ENCODE results near the gene SFT2D1.
"Not testable (repeated sequence)": the region's sequence is repeated elsewhere in the genome, so short reads cannot be mapped to it uniquely, and the experiment has no call there.

The SFT2D1 gene

DNA sequence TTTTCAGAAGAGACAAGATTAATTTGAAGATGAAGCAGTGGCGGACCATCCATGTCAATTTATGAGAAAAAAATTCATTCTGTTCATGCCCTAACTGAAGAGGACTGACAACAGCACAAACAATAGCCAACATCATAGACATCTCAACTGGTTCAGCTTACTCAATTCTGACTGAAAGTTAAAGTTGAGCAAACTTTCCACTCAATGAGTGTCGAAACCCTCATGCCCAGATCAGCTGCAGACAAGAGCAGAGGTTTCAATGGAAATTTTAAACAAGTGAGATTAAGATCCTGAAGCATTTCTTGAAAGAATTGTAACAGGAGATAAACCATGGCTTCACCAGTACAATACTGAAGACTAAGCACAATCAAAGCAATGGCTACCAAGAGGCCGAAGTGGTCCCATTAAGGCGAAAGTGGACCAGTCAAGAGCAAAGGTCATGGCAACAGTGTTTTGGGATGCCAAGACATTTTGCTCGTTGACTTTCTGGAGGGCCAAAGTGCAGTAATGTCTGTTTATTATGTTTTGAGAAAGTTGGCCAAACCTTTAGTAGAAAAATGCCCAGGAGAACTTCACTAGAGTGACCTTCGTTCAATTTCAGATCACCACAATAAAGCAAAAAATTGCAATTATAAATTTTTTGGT, 6.1 kb upstream of the SFT2D1 start:
- Histone ChIP-seq H3K4me1 (ENCODE audit: low read depth, poor library complexity, severe bottlenecking) (peaks cover 3% of the 10 kb centered on the region), H4K20me1 (ENCODE audit: insufficient read depth) (no peaks in the 10 kb centered on the region), H3K36me3 (ENCODE audit: insufficient read depth) (no peaks in the 10 kb centered on the region), H3K4me3 (IDR thresholded peaks at IDR 0.05; ENCODE audit: insufficient read depth, low read depth, low read length) (no peak overlapping the region), H2AFZ (ENCODE audit: low read depth) (no peak overlapping the region), H3K27me3 (ENCODE audit: insufficient read depth, low read depth) (no peaks in the 10 kb centered on the region), H3K9ac (no peak overlapping the region), H3K27ac (no peak overlapping the region), H3K4me2 (no peak overlapping the region), H3K79me2 (ENCODE audit: insufficient read depth, low read depth) (no peaks in the 10 kb centered on the region)
- TF ChIP-seq, protein P1, sequence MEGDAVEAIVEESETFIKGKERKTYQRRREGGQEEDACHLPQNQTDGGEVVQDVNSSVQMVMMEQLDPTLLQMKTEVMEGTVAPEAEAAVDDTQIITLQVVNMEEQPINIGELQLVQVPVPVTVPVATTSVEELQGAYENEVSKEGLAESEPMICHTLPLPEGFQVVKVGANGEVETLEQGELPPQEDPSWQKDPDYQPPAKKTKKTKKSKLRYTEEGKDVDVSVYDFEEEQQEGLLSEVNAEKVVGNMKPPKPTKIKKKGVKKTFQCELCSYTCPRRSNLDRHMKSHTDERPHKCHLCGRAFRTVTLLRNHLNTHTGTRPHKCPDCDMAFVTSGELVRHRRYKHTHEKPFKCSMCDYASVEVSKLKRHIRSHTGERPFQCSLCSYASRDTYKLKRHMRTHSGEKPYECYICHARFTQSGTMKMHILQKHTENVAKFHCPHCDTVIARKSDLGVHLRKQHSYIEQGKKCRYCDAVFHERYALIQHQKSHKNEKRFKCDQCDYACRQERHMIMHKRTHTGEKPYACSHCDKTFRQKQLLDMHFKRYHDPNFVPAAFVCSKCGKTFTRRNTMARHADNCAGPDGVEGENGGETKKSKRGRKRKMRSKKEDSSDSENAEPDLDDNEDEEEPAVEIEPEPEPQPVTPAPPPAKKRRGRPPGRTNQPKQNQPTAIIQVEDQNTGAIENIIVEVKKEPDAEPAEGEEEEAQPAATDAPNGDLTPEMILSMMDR (conservative IDR thresholded peaks at IDR 0.05; ENCODE audit: low read depth, low read length), result no peak

DNA sequence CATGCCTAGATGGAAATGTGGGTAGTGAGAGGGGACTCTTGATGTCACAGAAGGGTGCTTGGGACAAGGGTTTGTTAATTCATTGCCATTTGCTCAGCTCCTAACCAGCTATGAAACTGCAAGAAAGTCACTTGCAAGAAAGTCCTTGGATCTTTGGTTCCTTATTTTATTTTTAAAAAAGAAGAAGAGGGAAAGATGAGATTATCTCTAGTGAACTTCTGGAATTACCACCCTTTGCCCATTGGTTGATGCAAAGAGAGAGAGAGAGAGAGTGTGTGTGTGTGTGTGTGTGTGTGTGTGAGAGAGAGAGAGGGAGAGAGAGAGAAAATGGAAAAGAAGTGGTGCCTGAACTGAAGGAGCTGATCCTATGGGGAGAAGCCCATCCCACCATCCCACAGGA, 4.6 kb upstream of the SFT2D1 start:
- no peak overlapping the region for H3K27ac ChIP-seq
- no peak overlapping the region for H2AFZ ChIP-seq (ENCODE audit: low read depth)
- H3K27me3 ChIP-seq (ENCODE audit: insufficient read depth, low read depth), result no peaks in the 10 kb centered on the region
- no peak overlapping the region for H3K4me3 ChIP-seq (IDR thresholded peaks at IDR 0.05; ENCODE audit: insufficient read depth, low read depth, low read length)
- H3K4me2 ChIP-seq, result no peak overlapping the region
- TF ChIP-seq, protein P1 (conservative IDR thresholded peaks at IDR 0.05; ENCODE audit: low read depth, low read length), result no peak
- H4K20me1 ChIP-seq (ENCODE audit: insufficient read depth), result no peaks in the 10 kb centered on the region
- H3K9ac ChIP-seq, result no peak overlapping the region
- H3K79me2 ChIP-seq (ENCODE audit: insufficient read depth, low read depth), result peaks cover 5% of the 10 kb centered on the region; the same call in 1 of the 2 replicates
- peaks cover 8% of the 10 kb centered on the region for H3K4me1 ChIP-seq (ENCODE audit: low read depth, poor library complexity, severe bottlenecking)
- H3K36me3 ChIP-seq (ENCODE audit: insufficient read depth), result no peaks in the 10 kb centered on the region

DNA sequence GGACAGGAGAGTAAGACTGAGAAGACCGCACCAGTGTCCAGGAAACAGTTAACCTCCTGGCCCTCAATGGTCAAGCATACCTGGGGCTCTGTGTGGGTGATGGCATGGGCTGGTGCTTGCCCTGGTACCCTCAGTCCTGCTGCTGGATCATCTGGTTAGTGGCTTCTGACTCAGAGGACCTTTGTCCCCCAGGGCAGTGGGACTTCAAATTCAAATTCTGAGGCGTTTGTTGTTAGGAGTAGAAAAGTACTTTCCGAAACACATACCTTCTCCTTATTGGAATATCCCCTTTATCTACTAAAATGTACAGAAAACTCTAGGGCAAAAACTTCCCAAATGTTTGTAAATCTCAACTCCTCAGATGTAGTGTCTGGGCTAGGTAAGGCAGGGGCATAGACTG, 4.1 kb upstream of the SFT2D1 start:
- Histone ChIP-seq H3K9ac (no peak overlapping the region), H3K4me3 (IDR thresholded peaks at IDR 0.05; ENCODE audit: insufficient read depth, low read depth, low read length) (no peak overlapping the region), H3K27me3 (ENCODE audit: insufficient read depth, low read depth) (no peaks in the 10 kb centered on the region), H3K4me2 (no peak overlapping the region), H3K79me2 (ENCODE audit: insufficient read depth, low read depth) (peaks cover 10% of the 10 kb centered on the region), H2AFZ (ENCODE audit: low read depth) (no peak overlapping the region), H3K36me3 (ENCODE audit: insufficient read depth) (no peaks in the 10 kb centered on the region), H4K20me1 (ENCODE audit: insufficient read depth) (no peaks in the 10 kb centered on the region), H3K27ac (no peak overlapping the region), H3K4me1 (ENCODE audit: low read depth, poor library complexity, severe bottlenecking) (peaks cover 9% of the 10 kb centered on the region)
- TF ChIP-seq, protein P1 (conservative IDR thresholded peaks at IDR 0.05; ENCODE audit: low read depth, low read length), result no peak

- not testable (repeated sequence) for H3K27ac ChIP-seq; H3K4me2 ChIP-seq; H4K20me1 ChIP-seq (ENCODE audit: insufficient read depth); H3K9ac ChIP-seq; H2AFZ ChIP-seq (ENCODE audit: low read depth); H3K4me3 ChIP-seq (IDR thresholded peaks at IDR 0.05; ENCODE audit: insufficient read depth, low read depth, low read length); H3K36me3 ChIP-seq (ENCODE audit: insufficient read depth); H3K27me3 ChIP-seq (ENCODE audit: insufficient read depth, low read depth)
- Histone ChIP-seq H3K4me1 (ENCODE audit: low read depth, poor library complexity, severe bottlenecking) (peaks cover 17% of the 10 kb centered on the region), H3K79me2 (ENCODE audit: insufficient read depth, low read depth) (peaks cover 18% of the 10 kb centered on the region)
Measured at GRCh38 chr6:166345672-166346071, 3.3 kb upstream of the SFT2D1 start.

- not testable (repeated sequence) for H3K27me3 ChIP-seq (ENCODE audit: insufficient read depth, low read depth); H3K27ac ChIP-seq; H3K9ac ChIP-seq; H3K4me2 ChIP-seq; H4K20me1 ChIP-seq (ENCODE audit: insufficient read depth); H2AFZ ChIP-seq (ENCODE audit: low read depth); H3K36me3 ChIP-seq (ENCODE audit: insufficient read depth); H3K4me3 ChIP-seq (IDR thresholded peaks at IDR 0.05; ENCODE audit: insufficient read depth, low read depth, low read length)
- H3K4me1 ChIP-seq (ENCODE audit: low read depth, poor library complexity, severe bottlenecking), result peaks cover 21% of the 10 kb centered on the region
- peaks cover 26% of the 10 kb centered on the region for H3K79me2 ChIP-seq (ENCODE audit: insufficient read depth, low read depth)
Measured at GRCh38 chr6:166344921-166345320, 2.6 kb upstream of the SFT2D1 start.

Data from KMS-11 (cell line).